GM19193 (cell line): Measurements from ENCODE around the gene EIF2S2.

Source experiments
- POLR2A ChIP-seq: IDR thresholded peaks from 4 replicates; pipeline ENCODE4 v1.6.1; 2011; ENCODE audit not compliant: insufficient read depth, insufficient read length; ENCODE audit errors: extremely low read depth

The EIF2S2 gene

DNA sequence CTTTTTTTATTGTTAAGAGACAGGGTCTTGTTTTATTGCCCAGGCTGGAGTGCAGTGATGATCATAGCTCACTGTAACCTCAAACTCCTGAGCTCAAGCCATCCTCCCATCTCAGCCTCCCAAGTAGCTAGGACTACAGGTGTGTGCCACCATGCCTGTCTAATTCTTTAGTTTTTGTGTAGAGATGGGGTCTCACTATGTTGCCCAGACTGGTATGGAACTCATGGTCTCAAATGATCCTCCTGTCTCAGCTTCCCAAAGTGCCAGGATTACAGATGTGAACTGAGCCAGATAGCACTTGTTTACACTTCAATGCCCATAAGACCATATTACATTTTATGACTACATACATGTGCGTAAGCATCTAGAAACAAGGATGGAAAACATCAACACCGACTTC is 18.1 kb downstream of the EIF2S2 start:
- no peak for TF ChIP-seq POLR2A

DNA sequence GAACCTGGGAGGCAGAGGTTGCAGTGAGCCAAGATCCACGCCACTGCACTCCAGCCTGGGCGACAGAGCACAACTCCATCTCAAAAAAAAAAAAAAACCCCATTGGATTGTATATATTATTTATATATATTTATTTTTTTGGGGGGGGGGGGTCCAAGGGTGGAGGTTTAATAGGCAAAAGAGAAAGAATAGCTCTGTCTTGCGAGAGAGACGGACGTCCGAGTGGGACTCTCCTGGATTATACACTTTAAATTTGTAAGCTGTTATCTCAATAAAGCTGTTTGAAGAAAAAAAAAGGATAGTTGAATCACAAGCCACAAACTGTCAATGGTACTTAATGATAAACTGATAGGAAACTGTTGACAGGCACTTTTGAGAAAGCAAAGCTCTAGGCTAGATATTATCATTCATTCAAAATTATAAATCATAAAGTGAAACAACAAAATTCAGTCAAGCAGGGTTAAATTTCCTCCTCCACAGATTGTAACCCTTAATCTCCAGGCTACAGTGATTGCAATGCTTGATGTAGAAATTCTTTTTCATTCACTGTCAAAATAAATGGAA is 20.3 kb downstream of the EIF2S2 start:
- no peak for TF ChIP-seq POLR2A

DNA sequence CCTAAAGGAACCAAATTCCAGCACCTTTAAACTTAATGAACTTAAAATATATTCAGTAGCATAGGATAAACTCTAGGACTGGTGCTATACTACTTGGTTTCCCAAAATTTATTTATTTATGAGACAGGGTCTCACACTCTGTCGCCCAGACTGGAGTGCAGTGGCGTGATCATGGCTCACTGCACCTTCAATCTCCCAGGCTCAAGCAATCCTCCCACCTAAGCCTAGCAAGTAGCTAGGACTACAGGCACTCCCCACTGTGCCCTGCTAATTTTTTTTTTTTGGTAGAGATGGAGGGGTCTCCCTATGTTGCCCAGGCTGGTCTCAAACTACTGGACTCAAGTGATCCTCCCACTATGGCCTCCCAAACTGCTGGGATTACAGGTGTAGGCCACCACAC is 21.4 kb downstream of the EIF2S2 start:
- TF ChIP-seq POLR2A: no peak

DNA sequence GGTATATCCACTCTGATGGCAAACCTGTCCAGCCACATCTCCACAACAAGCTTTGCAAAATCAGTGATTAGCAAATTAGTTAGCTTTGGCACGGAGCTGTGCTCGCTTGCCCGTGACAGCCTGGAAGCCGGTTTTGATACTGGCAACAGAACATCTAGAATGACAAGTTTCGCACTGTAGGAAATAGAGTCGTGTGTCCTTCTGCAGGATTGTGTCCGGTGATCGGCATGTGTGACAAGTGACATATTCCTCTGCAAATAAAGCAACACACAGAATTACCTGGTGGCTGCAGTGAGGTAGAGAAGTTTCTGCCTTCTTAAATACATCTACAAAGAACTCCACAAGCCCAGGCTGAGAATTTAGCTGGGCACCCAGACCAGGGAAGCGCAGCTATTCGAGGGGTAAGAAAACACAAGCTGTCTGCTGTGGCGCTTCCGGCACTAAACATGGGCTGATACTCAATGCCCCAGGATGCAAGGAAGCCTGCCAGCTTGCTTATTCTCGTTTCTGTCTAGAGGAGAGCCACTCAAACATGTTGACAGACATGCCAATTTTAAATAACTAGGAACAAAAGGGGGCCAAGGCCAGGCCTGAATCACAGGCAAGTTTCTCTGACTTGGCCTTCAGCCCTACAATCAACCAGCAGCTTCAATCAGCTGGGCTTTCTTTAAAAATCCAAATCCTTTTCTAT is 22.2 kb downstream of the EIF2S2 start:
- TF ChIP-seq POLR2A: peak; percentile 17

GRCh38 chr20:34089175-34089479 is 22.9 kb downstream of the EIF2S2 start:
- no peak for TF ChIP-seq POLR2A

- TF ChIP-seq POLR2A: peak; percentile 2
These were observed 23.5 kb downstream of the EIF2S2 start for GRCh38 chr20:34088305-34089174.

DNA sequence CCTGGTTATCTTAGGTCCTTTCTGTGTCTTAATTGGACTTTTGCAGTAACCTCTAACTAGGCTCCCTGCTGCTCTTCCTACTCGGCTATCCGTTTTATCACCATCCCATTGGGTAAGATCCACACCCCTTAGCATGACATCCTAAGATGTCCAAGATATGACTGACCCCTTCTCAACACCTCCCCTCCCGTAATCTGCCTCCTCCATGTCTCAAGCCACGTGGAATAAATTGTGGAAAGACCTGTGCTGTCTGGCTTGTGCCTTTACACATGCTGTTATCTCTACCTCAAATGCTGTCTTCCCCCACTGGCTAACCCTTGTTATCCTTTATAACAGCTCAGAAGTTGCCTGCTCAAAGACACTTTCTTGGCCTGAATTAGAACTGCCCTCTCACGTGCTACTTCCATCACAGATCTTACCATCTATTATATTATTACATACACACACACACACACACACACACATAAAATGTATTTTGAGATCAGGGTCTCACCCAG is 26.5 kb downstream of the EIF2S2 start:
- TF ChIP-seq POLR2A: no peak

DNA sequence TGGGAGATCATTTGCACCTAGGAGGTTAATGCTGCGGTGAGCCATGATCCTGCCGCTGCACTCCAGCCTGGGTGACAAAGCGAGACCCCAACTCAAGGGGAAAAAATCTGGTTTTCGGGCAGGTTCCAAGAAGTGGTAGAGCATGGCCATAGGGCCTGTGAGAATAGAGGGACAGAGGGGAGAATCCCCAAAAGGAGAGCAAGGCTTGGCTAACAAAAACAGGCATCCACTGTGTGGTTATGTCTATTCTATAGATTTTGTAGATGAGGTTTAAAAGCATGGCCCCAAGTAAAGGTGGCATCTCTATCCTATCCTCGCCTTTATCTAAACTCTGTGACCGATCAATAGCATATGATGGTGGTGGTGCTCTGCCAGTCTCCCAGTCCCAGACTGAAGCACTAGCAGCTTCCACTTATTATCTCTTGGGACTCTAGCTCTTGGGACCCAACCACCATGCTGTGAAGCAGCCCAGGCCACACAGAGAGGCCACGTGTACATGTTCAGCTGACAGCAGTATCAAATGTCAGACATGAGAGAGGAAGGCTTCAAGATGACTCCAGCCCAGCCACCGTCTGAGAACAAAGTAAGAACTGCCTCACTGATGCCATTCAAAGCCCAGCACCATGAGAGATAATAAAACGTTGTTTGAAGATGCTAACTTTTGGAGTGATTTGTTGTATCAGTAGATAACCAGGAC is 27.7 kb downstream of the EIF2S2 start:
- TF ChIP-seq POLR2A: no peak

- TF ChIP-seq POLR2A: no peak
These were observed 28.3 kb downstream of the EIF2S2 start for GRCh38 chr20:34083781-34084180.

DNA sequence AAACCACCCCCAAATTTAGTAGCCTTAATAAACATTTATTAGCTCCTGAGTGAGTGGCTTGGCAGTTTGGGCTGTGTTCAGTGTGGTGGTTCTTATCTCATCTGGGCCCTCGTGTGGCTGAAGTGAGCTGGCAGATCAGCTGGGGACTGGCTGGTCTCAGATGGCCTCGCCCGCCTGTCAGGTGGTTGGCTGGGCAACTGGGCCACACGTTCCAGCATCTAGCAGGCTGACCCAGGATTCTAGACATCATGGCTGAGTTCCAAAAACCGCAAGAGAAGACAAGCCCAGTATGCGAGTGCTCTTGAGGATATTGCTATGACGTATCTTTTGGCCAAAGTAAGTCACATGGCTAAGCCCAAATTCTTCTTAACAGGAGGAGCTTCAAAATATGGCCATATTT is 28.9 kb downstream of the EIF2S2 start:
- TF ChIP-seq POLR2A: no peak

DNA sequence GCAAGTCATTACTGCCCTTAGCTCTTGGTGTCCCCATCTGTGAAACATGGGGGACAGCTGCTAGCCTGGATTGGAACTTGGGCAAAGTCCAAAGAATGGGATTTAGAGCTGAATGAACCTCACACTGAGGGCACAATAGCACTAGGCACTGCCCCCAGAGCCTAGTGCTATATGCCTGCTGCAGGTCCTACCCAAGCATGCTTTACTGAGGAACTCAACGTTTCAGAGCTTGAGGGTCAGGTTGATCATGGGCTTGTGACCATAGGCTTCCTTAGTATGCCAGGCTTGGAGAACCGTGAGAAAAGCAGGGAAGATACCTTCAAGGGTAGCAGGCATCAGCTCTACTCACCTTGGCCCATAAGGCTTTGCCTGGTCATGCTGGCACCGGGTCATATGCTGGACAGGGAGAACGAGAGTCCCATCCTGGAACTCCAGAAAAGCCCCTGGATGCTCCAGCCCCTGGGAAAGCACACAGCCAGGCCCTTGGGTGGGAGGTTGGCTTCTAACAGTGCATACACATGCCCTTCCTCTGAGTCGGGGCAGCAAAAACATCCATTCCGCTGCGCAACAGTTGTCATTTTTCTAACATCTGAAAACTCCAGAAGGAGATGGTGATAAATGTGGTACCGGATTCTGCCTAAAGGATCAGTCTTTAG is 29.7 kb downstream of the EIF2S2 start:
- no peak for TF ChIP-seq POLR2A

GRCh38 chr20:34079818-34080217 is 32.2 kb downstream of the EIF2S2 start:
- TF ChIP-seq POLR2A: no peak

GRCh38 chr20:34078540-34078939 is 33.5 kb downstream of the EIF2S2 start:
- no peak for TF ChIP-seq POLR2A

DNA sequence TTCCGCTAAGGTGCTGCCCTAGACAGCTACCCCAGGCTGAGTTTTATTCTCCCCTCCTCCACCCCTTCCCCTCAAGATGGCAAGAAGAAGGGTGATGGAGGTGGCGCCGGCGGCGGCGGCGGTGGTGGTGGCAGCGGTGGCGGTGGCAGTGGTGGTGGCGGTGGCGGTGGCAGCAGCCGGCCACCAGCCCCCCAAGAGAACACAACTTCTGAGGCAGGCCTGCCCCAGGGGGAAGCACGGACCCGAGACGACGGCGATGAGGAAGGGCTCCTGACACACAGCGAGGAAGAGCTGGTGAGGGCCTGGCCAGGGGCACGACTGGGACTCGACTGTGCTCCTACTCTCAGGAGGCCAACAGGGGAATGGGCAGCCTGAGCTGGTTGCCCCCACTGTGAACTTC is 35.1 kb downstream of the EIF2S2 start:
- no peak for TF ChIP-seq POLR2A

- TF ChIP-seq POLR2A: no peak
These were observed 36.4 kb downstream of the EIF2S2 start for GRCh38 chr20:34075647-34076046.
